Esophagus squamous epithelium (tissue), 4 donors: Measurements from ENCODE around the gene NNT.

Experiments
- POLR2A ChIP-seq, 4 donors: fragments of 450-650 bp; IDR thresholded peaks; one replicate each; pipeline ENCODE4 v1.6.1; 2017; ENCODE audit warnings: antibody characterized with exemption in 4 of 4, mild to moderate bottlenecking in 4 of 4, moderate library complexity in 3 of 4
- TF ChIP-seq, protein P1 (sequence below), 6 experiments: fragments of 450-650 bp in 4 of 6; fragments of 200-600 bp in 2 of 6; sonication (generic) in 2 of 6; IDR thresholded peaks; one replicate each; pipeline ENCODE4 v1.5.1; 2016 to 2019; ENCODE audit warnings: antibody characterized with exemption in 6 of 6, mild to moderate bottlenecking in 4 of 6, moderate library complexity in 4 of 6

DNA sequence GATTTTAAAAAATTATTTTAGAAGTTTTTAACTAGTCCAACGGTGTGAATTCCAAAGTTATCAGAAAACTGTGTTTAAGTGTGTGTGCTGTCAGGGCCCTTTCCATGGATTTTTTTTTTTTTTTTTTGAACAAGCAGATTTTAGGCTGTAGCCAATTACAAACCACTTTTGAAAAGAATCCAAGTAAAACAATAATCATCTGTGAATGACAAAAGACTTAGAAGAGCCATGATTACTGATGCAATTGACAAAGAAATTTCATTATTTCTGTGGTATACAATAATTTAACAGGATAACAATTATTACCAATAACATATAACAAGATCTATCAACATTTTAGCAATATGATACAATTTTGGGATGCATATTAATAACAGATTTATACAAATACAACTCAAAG is 29.9 kb upstream of the NNT start:
- TF ChIP-seq, protein P1, sequence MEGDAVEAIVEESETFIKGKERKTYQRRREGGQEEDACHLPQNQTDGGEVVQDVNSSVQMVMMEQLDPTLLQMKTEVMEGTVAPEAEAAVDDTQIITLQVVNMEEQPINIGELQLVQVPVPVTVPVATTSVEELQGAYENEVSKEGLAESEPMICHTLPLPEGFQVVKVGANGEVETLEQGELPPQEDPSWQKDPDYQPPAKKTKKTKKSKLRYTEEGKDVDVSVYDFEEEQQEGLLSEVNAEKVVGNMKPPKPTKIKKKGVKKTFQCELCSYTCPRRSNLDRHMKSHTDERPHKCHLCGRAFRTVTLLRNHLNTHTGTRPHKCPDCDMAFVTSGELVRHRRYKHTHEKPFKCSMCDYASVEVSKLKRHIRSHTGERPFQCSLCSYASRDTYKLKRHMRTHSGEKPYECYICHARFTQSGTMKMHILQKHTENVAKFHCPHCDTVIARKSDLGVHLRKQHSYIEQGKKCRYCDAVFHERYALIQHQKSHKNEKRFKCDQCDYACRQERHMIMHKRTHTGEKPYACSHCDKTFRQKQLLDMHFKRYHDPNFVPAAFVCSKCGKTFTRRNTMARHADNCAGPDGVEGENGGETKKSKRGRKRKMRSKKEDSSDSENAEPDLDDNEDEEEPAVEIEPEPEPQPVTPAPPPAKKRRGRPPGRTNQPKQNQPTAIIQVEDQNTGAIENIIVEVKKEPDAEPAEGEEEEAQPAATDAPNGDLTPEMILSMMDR (IDR thresholded peaks at IDR 0.05): no peak
- no peak for TF ChIP-seq POLR2A (IDR thresholded peaks at IDR 0.05)
